GM21447 (cell line): Measurements from ENCODE around the gene ACVR2A.

ENCODE experiments used
- ATAC-seq: cut with Tn5 transposase; IDR thresholded peaks from one replicate; pipeline ENCODE4 v1.9.1; 2021; ENCODE audit not compliant: unreplicated experiment

Gene ACVR2A

DNA sequence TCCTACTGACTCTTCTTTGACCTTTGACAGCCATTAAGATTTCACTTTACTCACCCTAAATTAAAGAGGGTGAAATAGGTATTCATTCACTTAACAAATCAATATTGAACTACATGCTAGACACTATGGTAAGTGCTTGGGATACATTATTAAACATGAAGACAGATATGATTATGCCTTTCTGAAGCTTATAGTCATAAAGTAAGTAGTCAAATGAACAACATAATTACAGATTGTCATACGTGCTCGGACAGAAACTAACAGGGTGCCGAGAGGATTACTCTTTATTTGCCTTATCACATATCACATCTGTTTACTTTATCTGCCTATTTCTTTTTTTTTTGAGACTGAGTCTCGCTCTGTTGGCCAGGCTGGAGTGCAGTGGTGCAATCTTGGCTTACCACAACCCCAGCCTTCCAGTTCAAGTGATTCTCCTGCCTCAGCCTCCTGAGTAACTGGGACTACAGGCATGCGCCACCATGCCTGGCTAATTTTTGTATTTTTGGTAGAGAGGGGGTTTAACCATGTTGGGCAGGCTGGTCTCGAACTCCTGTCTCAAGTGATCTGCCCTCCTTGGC lies 9.8 kb downstream of the ACVR2A start:
- no peak for ATAC-seq

GRCh38 chr2:147855316-147855715 lies 10.5 kb downstream of the ACVR2A start:
- ATAC-seq, result no peak

DNA sequence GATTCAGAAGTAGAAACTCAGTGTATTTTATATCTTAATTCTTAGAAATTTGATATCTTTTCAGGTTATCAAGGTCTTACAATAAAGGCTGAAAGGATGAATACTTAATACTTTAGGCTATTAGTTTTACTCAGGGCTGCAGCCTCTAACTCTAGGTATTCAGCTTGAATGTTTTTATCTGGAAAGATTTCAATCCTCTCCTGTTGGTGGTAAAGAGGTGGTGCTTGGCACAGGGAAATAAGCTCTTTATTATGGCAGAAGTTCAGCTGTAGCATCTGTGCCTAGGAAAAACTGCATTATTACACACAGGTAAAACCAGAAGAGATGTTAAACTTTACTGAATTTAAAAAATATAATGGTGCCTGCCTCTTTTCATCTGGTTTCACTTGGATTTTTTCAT lies 11.1 kb downstream of the ACVR2A start:
- ATAC-seq, result no peak

DNA sequence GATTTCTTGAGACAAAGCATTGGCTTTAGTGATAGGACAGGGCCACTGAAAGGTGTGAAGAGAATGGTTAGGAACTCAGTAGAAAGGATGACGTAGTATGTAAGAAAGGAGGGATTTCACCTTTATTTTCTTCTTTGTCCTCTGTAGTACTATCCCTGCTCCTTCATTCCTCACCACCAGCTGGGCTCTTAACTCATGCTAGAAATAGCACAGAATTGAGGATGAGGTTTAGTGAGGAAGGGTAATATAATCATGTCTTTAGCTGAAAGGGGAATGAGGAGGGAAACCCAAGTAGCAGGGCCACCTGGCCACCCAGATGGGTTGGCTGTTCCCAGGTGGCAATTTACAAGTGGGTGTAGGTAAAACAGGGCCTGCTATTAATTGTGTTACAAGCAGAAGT lies 15.2 kb downstream of the ACVR2A start:
- no peak for ATAC-seq

DNA sequence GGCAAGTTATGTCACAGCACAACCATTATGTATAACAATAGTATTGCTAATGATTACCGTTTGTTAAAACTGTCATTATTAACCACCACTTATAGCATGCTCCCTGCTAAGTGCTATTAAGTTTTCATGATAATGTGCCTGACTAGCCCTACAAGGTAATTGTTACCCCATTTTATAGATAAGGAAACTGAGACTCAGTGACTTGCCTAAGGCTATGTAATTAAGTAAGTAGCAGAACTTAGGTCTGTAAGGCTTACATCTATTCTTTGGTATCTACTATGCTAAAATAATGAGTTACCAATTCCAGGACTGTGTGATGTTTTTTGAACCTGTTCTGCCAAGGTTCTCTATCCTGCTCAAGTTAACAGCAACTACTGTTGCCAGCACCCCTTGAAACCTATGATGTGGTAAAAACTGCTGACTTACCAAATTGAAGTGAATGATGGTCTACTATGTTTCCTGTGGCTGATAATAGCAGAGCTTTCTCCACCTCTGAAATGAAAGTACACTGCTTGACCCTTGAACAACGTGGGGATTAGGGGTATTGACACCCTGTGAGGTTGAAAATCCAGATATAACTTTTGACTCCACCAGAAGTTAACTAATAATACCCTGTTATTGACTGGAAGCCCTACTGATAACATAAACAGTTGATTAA lies 18.2 kb downstream of the ACVR2A start:
- no peak for ATAC-seq

DNA sequence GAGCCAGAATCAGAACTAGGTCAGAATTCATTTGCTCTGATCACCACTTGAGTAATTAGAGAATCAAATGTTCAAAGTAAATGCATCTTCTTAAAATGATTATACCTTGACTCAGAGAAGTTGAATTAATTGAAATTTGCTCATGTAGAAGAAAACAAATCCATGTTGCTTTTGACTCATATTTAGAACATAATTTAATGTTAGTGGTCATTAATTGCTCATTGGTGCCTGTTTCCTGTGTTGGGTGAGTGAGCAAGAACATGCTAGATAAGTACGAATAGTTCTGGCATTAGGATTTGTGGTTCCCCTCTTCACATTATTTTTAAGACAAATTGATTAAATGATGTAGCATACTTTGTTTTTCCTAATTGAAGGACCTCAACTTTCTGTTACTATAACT lies 19.0 kb downstream of the ACVR2A start:
- ATAC-seq, result no peak

DNA sequence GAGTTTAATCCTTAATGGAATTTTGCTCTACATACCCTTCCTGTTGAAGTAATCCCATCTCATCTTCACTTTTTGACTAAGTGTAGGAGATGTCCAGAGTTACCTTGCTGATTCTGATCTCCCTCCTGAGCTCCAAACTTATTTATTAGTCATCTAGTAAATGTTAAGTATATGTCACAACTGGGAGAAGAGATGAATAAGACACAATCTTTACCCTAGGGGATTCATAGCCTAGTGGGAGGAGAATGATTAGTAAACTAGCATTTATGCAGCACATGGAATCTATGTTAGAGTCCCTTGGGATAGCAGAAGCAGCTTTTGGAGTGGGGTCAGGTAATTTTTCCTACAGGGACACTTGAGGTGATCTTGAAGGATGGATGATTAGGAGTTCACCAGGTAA lies 20.7 kb downstream of the ACVR2A start:
- ATAC-seq, result no peak

DNA sequence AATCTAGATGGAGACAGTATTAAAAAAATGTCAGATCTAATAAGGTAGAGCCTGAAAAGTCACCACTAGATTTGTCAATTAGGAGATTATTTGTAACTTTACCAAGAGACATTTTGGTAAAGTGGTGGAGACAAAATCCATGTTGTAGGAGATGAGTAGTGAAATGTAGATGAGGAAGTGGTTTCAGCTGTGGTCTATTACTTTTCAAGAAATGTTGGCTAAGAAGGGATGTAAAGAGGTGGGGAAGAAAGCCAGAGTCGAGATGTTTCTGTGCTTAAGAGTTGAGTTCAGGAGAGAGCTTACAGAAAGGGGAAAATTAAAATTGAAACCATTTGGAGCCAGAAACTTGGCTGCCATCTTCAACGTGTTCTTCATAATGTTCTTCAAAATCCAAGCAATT lies 22.2 kb downstream of the ACVR2A start:
- ATAC-seq, result no peak

DNA sequence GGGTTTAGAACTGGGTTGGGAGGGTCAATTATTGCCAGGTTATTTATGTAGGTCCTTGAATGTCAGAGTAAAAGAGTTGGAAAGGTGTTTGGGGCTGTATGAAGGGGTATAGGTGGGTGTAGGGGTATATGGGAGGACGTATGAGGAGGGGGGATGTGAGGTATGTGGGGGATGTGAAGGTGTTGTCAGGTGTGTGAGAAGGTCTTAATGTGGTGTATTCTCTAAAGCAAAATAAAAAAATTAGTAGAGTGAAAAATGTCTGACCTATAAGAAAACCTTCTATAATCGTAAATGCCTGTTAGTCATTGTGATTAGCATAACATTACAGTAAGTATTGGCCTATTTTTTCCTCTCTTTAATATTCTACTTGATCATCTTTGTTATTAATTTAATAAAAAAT lies 25.1 kb downstream of the ACVR2A start:
- ATAC-seq, result no peak

- no peak for ATAC-seq
These were observed 28.1 kb downstream of the ACVR2A start for GRCh38 chr2:147872967-147873366.

GRCh38 chr2:147873859-147874483 lies 29.1 kb downstream of the ACVR2A start:
- no peak for ATAC-seq

- no peak for ATAC-seq
These were observed 35.0 kb downstream of the ACVR2A start for GRCh38 chr2:147879846-147880245.

DNA sequence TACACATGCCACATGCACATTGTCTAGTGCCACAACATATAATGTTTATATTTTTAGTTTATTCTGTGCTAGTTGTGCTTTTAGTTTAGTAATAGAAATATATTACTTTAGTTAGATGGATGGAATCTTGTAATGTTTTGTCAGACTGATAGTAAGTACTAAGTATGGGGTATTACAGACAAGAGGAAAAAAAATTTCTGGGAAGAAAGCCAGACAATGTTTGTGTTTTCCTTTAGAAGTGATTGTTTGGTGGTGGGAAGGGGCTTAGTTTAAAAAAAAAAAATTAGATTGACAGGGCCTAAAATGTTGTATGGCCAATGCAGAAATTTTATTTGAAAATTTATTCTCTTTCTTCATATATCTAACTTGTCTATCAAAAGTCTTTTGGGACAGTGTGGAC lies 37.8 kb downstream of the ACVR2A start:
- ATAC-seq, result no peak

GRCh38 chr2:147884830-147885229 lies 40.0 kb downstream of the ACVR2A start:
- no peak for ATAC-seq

DNA sequence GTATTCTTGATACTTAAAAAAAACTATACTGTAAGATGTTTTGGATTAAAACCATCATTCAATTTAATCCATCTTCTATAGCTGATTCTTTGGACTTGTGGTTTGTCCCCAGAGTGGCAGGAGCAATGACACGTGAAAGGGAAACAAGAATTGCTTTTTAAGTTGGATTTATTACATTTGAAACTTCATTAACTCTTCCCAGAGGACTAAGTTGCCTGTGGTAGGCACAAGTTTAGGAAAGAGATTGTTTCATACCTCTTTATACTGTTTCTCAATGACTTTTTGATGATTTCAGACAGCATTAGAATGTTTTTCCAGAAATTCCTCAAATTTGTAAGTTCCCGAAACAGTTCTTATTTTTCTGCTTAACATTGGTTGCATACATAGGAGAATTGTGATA lies 41.3 kb downstream of the ACVR2A start:
- no peak for ATAC-seq

DNA sequence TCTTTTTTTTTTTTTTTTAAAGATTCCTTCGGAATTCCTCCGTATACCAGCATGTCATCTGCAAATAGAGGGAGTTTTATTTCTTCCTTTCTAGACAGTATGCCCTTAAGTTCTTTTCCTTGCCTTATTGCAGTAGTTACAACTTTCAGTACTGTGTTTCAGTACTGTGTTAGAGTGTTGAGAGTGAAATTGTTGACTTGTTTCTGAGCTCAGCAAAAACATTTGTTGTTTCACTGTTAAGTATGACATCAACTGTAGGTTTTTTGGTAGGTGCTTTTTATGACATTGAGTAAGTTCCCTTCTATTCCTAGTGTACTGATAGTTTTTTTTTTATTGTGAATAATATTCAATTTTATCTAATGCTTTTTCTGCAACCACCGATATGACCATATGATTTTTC lies 43.9 kb downstream of the ACVR2A start:
- no peak for ATAC-seq

DNA sequence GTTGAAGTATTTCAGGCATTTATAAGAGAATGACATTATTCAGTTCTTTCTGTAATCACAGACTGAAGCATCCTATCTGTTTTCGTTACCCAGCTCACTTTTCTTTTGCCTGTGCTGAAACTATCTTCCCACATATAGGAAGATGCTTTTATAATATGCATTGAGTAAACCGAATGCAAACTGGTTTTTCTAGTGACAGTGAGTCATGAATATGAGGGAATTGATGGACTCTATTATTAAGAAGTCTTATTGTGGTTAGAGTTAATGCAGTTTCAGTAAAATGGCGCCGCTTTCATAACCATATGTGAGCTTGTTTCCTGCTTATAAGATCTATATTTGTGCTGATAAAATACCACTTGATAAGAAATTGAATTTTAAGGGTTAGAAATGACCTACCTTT lies 59.2 kb downstream of the ACVR2A start:
- no peak for ATAC-seq

- no peak for ATAC-seq
These were observed 64.3 kb downstream of the ACVR2A start for GRCh38 chr2:147909178-147909577.

DNA sequence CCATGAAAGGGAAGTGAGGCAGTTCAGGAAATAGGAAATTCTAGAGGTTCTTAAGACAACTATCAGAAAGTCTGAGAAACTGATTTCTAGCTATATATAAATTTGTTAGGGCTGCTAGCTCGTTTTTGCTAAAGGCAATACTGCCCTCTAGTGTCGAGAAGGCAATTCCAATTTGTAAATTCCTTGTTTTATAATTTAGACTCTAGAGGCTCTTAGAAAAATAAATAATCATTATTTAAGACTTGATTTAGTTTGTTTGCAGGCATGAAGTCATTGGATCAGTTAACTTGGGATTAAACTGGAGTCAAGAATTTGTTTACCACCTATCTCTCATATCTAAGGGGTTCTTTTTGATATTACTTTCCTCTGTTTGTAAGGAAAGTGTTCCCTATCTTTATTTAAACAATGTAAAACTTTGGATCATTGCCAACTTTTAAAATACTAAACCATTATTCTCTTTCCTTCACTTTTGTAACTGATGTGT lies 66.2 kb downstream of the ACVR2A start:
- no peak for ATAC-seq

DNA sequence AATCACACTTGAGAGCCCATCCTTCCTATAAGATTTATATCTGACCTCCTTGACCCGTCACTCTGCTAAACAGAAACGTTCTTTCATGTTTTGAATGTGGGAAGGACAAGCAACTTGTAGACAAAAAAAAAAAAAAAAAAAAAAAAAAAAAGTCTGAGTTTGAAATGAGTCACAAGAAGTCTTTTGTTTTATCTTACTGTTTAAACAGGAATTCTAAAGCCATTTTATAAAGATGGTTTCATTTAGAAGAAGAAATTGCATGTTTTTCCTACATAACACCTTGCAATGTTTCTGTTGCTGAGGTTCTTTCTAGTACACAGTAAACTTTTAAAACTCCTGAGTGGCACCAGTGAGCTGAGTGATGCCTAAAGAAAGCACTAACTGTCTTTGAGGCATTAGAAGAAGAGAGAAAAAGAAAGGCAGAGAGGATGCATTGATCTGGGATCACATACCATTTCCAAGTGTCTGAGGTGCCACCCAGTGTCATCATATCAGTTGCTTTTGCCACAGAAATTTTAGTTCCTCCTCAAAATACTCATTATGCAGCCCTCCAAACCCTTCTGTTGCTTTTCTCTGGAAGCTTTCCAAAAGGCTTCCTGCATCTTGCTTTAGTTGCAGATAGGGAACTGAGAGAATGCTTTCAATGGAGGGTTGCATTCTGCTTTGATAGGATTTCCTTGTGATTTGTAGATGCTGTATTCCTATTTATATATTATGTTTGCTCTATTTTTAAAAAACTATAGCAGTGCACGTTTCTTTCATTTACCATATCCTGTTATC lies 69.1 kb downstream of the ACVR2A start:
- no peak for ATAC-seq

- no peak for ATAC-seq
These were observed 71.2 kb downstream of the ACVR2A start for GRCh38 chr2:147916067-147916466.

- ATAC-seq, result no peak
These were observed 71.9 kb downstream of the ACVR2A start for GRCh38 chr2:147916723-147917122.
